Heart left ventricle (tissue), 16 donors: ENCODE results near the gene ANKRD11. TPM values are rescaled to one million over a fixed set of nuclear protein-coding genes. Genes with fewer than 3 reads are reported as not detected.

Experiments used
- ATAC-seq, 4 donors: fragments of 200-7000 bp; cut with Tn5 transposase; one replicate each; pipeline ENCODE4 v1.9.1; 2020 to 2022; ENCODE audit warnings: moderate library complexity in 4 of 4, mild to moderate bottlenecking in 3 of 4, moderate number of reproducible peaks in 1 of 4
- DNase-seq, 5 donors: peaks; one replicate each; pipeline ENCODE4 v3.0.0-alpha.2; 2020
- H3K27ac ChIP-seq, 12 donors: fragments of 200-600 bp; sonication (generic) in 4 of 12; one replicate each; pipeline versions ENCODE4 v1.5.0 to v1.8.0; 2016 to 2022; ENCODE audit warnings: mild to moderate bottlenecking in 2 of 12
- H3K27me3 ChIP-seq, 9 donors: fragments of 200-600 bp; sonication (generic) in 2 of 9; one replicate each; pipeline versions ENCODE4 v1.5.1 to v1.8.0; 2016 to 2022; ENCODE audit warnings: mild to moderate bottlenecking in 3 of 9
- H3K36me3 ChIP-seq, 9 donors: fragments of 200-600 bp; sonication (generic) in 2 of 9; one replicate each; pipeline versions ENCODE4 v1.5.0 to v1.8.0; 2018 to 2022; ENCODE audit warnings: mild to moderate bottlenecking in 2 of 9
- H3K4me1 ChIP-seq, 12 donors: fragments of 200-600 bp; sonication (generic) in 4 of 12; one replicate each; pipeline versions ENCODE4 v1.5.0 to v1.8.0; 2016 to 2022; ENCODE audit warnings: mild to moderate bottlenecking in 3 of 12
- H3K4me3 ChIP-seq, 12 donors: fragments of 200-600 bp; sonication (generic) in 4 of 12; one replicate each; pipeline versions ENCODE4 v1.5.0 to v1.8.0; 2017 to 2022; ENCODE audit warnings: mild to moderate bottlenecking in 9 of 12, moderate library complexity in 4 of 12
- H3K9me3 ChIP-seq, 12 donors: fragments of 200-600 bp; sonication (generic) in 4 of 12; one replicate each; pipeline versions ENCODE4 v1.5.0 to v1.8.0; 2016 to 2022; ENCODE audit warnings: mild to moderate bottlenecking in 1 of 12
- POLR2A ChIP-seq, 2 donors: fragments of 450-650 bp; IDR thresholded peaks; one replicate each; pipeline ENCODE4 v1.6.1; 2017; ENCODE audit warnings: antibody characterized with exemption in 2 of 2, mild to moderate bottlenecking in 2 of 2, moderate library complexity in 2 of 2
- WGBS, 4 donors: extraction: QIAGEN DNeasy Blood & Tissue Kit in 2 of 4; methylation state at CpG; one replicate each; pipeline versions ENCODE4 v1.1.5 to v1.1.7; 2013 to 2018; 5-methylcytosine and 5-hydroxymethylcytosine counted together
- intact Hi-C, 10 donors: fragments of 100-400 bp; cut with DNase I; formaldehyde crosslinking; loops; one replicate each; pipeline versions ENCODE4 v1.11.1 to v1.14.2; 2022
- polyA plus RNA-seq, 2 donors: library from polyadenylated mRNA; stranded (reverse); fragments of 200-250 nt; gene quantifications; one replicate each; pipeline ENCODE4 v1.2.3, GENCODE V29; 2013
- total RNA-seq, 9 donors: library from RNA; depleted of rRNA in 2 of 9; stranded (reverse); fragments of >200 nt in 2 of 9; fragmentation: NEBNext Ultra II Directional in 3 of 9; extraction: Animal tissue kit (Norgen Biotek cat#: 25700) in 3 of 9; gene quantifications; one replicate each; pipeline versions ENCODE4 v1.1.0 to v1.2.4, GENCODE V29; 2016 to 2023
- TF ChIP-seq, protein P1 (sequence below), 12 donors: fragments of 200-600 bp; sonication (generic) in 4 of 12; IDR thresholded peaks; one replicate each; pipeline versions ENCODE4 v1.5.0 to v1.8.0; 2018 to 2022; ENCODE audit warnings: antibody characterized with exemption in 12 of 12, mild to moderate bottlenecking in 5 of 12
- donor health status: ischemic (EF 13 %, LVEDD 7.1; RV severe dilation, severe dysfunction).
- donor health status: healthy with polysubstance abuse.
- donor health status: DM: no; HTN: yes; CAD: no.
- donor health status: DM: no; HTN: no; CAD: no.
- donor health status: ischemic (EF 25% LVEDD 6.9; RV normal size, moderate dysfunction).
- donor health status: ischemic (EF 25% LVEDD 5.7; RV mildly dilated, moderate dysfunction).
- donor health status: healthy.
- donor health status: DM: yes; HTN: yes; CAD: no.
- donor health status: ischemic (EF 35%, LVEDD 5.7; RV mildly dilated, moderate dysfunction).
- donor health status: nonischemic (EF 11% LVEDD 7.7; RV severe dilation, severe dysfunction).
- donor health status: DM: yes; HTN: yes; CAD: no.
- donor health status: PGD.
- donor health status: ischemic (EF 29% LVEDD 5.4; RV normal size, mild dysfunction).
- donor health status: nonischemic (EF 23%, LVEDD 6.1; RV moderate dilation, normal function).

Gene ANKRD11
- total and polyA plus RNA-seq, 11 donors, result 53.6 to 123 (median 67.7) TPM

- Histone ChIP-seq H3K4me3 (peak overlapping the region; percentile 57 to 98 (median 95)), H3K27ac (peak overlapping the region; percentile 89 to 100 (median 97)), H3K27me3 (no peaks in the 10 kb centered on the region), H3K4me1 (peaks cover 4 to 50% (median 40%) of the 10 kb centered on the region in 12 donors), H3K9me3 (no peaks in the 10 kb centered on the region), H3K36me3 (peaks cover 0 to 24% (median 20%) of the 10 kb centered on the region in 9 donors)
- intact Hi-C loops, result loop anchor here (2.0 to 10.0 kb wide), 8 partner anchors 55 to 265 kb away; partner anchors contain the start of gene RPL13 (in 1 of the 10)
- TF ChIP-seq, protein P1, sequence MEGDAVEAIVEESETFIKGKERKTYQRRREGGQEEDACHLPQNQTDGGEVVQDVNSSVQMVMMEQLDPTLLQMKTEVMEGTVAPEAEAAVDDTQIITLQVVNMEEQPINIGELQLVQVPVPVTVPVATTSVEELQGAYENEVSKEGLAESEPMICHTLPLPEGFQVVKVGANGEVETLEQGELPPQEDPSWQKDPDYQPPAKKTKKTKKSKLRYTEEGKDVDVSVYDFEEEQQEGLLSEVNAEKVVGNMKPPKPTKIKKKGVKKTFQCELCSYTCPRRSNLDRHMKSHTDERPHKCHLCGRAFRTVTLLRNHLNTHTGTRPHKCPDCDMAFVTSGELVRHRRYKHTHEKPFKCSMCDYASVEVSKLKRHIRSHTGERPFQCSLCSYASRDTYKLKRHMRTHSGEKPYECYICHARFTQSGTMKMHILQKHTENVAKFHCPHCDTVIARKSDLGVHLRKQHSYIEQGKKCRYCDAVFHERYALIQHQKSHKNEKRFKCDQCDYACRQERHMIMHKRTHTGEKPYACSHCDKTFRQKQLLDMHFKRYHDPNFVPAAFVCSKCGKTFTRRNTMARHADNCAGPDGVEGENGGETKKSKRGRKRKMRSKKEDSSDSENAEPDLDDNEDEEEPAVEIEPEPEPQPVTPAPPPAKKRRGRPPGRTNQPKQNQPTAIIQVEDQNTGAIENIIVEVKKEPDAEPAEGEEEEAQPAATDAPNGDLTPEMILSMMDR (IDR thresholded peaks at IDR 0.05), result no peak
- no peak for TF ChIP-seq POLR2A (IDR thresholded peaks at IDR 0.05)
- ATAC-seq (peak in 2 of 4 donors; percentile 7 to 28), DNase-seq (peak in 2 of 5 donors; percentile 58 to 64)
- 6 to 12% (median 7%) methylated on average over 35 to 42 of the region's 42 CpGs for WGBS, 4 donors
These were observed 17.0 kb upstream of the ANKRD11 start for GRCh38 chr16:89507214-89507833.

DNA sequence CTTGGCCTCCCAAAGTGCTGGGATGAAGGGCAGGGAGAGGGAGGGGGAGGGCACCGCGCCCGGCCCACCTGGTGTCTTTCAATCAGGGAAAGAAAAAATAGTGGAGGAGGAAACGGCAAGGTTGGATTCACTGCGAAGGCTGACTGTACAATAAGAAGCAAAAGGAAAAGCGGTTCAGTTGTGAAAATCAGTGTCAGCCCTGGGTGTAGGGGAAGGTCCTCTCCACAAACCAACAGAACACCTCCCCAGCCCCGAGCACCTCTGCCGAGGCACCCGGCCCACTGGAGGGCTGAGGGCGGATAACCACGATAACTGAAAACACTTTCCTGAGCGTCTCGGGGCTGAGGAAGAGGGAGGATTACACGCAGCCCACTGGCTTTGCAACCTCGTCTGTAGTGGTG, 16.4 kb upstream of the ANKRD11 start:
- peaks cover 4 to 54% (median 41%) of the 10 kb centered on the region in 12 donors for H3K4me1 ChIP-seq
- H3K36me3 ChIP-seq, result peaks cover 0 to 19% (median 15%) of the 10 kb centered on the region in 9 donors
- H3K27me3 ChIP-seq, result no peaks in the 10 kb centered on the region
- DNase-seq, result no peak
- ATAC-seq, result no peak
- peak overlapping the region in 11 of 12 donors; percentile 57 to 98 (median 95) for H3K4me3 ChIP-seq
- TF ChIP-seq POLR2A (IDR thresholded peaks at IDR 0.05), result no peak
- TF ChIP-seq, protein P1 (IDR thresholded peaks at IDR 0.05), result no peak
- H3K27ac ChIP-seq, result peak overlapping the region; percentile 89 to 100 (median 97)
- intact Hi-C loops, result loop anchor here (2.0 to 10.0 kb wide), 8 partner anchors 56 to 264 kb away; partner anchors contain the start of gene RPL13 (in 1 of the 10)
- 33 to 45% (median 39%) methylated on average over 15 of the region's 15 CpGs for WGBS, 4 donors
- H3K9me3 ChIP-seq, result no peaks in the 10 kb centered on the region

- Histone ChIP-seq H3K4me1 (peaks cover 4 to 54% (median 41%) of the 10 kb centered on the region in 12 donors), H3K27ac (peak overlapping the region; percentile 89 to 100 (median 97)), H3K27me3 (no peaks in the 10 kb centered on the region), H3K36me3 (peaks cover 0 to 12% (median 8%) of the 10 kb centered on the region in 9 donors), H3K4me3 (peak overlapping the region in 7 of 12 donors; percentile 1 to 90 (median 24)), H3K9me3 (no peaks in the 10 kb centered on the region)
- TF ChIP-seq, protein P1 (IDR thresholded peaks at IDR 0.05), result no peak
- no peak for TF ChIP-seq POLR2A (IDR thresholded peaks at IDR 0.05)
- ATAC-seq (peak; percentile 5 to 50 (median 34)), DNase-seq (peak in 4 of 5 donors; percentile 38 to 74 (median 50))
- intact Hi-C loops, result loop anchor here (2.0 to 10.0 kb wide), 8 partner anchors 56 to 264 kb away; partner anchors contain the start of gene RPL13 (in 1 of the 10)
- 36 to 40% (median 38%) methylated on average over 4 of the region's 4 CpGs for WGBS, 4 donors
These were observed 15.7 kb upstream of the ANKRD11 start for GRCh38 chr16:89506113-89506504.
